ENCODE measurements around the gene WWC1.

DNA sequence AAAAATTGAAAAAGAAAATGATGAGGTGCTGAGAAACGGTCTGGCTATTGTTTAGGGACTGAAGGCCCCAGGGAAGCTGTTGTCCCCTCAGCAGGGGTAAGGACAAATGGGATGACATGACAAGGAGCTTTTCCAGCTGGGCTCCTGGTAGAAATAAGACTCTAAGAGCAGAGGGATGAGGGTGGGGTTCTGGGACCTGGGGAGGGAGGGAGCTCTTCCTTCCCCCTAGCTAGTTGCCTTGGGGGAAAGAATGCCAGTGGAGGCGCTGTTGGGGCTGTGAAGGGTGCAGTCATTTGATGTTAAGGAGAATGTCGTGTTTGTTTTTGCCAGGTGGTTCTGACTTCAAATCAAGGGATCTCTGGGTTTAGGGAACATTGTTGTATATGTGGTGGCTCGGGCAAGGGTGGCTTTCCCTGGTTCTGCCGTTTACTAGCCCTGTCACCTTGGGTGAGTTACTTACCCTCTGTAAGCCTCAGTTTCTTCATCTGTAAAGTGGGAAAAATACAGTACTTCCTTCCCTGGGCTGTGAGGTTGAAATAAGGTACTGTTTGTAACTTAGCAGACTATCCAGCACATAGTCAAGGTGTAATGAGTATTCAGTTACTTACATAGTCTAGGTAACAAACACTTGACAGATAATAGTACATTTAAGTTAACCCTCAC is 47.8 kb downstream of the WWC1 start:
- TF ChIP-seq, protein P1, sequence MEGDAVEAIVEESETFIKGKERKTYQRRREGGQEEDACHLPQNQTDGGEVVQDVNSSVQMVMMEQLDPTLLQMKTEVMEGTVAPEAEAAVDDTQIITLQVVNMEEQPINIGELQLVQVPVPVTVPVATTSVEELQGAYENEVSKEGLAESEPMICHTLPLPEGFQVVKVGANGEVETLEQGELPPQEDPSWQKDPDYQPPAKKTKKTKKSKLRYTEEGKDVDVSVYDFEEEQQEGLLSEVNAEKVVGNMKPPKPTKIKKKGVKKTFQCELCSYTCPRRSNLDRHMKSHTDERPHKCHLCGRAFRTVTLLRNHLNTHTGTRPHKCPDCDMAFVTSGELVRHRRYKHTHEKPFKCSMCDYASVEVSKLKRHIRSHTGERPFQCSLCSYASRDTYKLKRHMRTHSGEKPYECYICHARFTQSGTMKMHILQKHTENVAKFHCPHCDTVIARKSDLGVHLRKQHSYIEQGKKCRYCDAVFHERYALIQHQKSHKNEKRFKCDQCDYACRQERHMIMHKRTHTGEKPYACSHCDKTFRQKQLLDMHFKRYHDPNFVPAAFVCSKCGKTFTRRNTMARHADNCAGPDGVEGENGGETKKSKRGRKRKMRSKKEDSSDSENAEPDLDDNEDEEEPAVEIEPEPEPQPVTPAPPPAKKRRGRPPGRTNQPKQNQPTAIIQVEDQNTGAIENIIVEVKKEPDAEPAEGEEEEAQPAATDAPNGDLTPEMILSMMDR (IDR thresholded peaks at IDR 0.05; ENCODE audit: low read length): no peak; the same call in 1 of the 2 replicates
- no peak for TF ChIP-seq EZH2 (IDR thresholded peaks at IDR 0.05; ENCODE audit: borderline replicate concordance, low read length)
